GM18519 (cell line): ENCODE data around the gene NR1D1.

ENCODE experiments used
- ATAC-seq: cut with Tn5 transposase; IDR thresholded peaks from one replicate; pipeline ENCODE4 v1.9.1; 2021; ENCODE audit warnings: mild to moderate bottlenecking, moderate library complexity; ENCODE audit not compliant: unreplicated experiment, low FRiP score

The NR1D1 gene

GRCh38 chr17:40076591-40076990 is 23.8 kb downstream of the NR1D1 start:
- ATAC-seq: no peak

GRCh38 chr17:40075942-40076498 is 24.4 kb downstream of the NR1D1 start:
- ATAC-seq: no peak

- no peak for ATAC-seq
These were observed 25.0 kb downstream of the NR1D1 start for GRCh38 chr17:40075201-40075941.

GRCh38 chr17:40074871-40075200 is 25.6 kb downstream of the NR1D1 start:
- no peak for ATAC-seq

- no peak for ATAC-seq
These were observed 26.2 kb downstream of the NR1D1 start for GRCh38 chr17:40074175-40074512.

- no peak for ATAC-seq
These were observed 26.8 kb downstream of the NR1D1 start for GRCh38 chr17:40073454-40074174.

GRCh38 chr17:40072735-40073346 is 27.5 kb downstream of the NR1D1 start:
- ATAC-seq: no peak

- no peak for ATAC-seq
These were observed 28.2 kb downstream of the NR1D1 start for GRCh38 chr17:40072040-40072734.

- no peak for ATAC-seq
These were observed 28.9 kb downstream of the NR1D1 start for GRCh38 chr17:40071313-40072039.

GRCh38 chr17:40070709-40071312 is 29.6 kb downstream of the NR1D1 start:
- no peak for ATAC-seq

- no peak for ATAC-seq
These were observed 30.4 kb downstream of the NR1D1 start for GRCh38 chr17:40069751-40070708.

GRCh38 chr17:40068917-40069750 is 31.3 kb downstream of the NR1D1 start:
- no peak for ATAC-seq

- no peak for ATAC-seq
These were observed 31.8 kb downstream of the NR1D1 start for GRCh38 chr17:40068584-40068916.

GRCh38 chr17:40068129-40068581 is 32.2 kb downstream of the NR1D1 start:
- no peak for ATAC-seq

GRCh38 chr17:40067710-40068109 is 32.7 kb downstream of the NR1D1 start:
- no peak for ATAC-seq

- ATAC-seq: no peak
These were observed 34.4 kb downstream of the NR1D1 start for GRCh38 chr17:40065769-40066510.
